Measurements from ENCODE around the gene EPHA1. TPM values are rescaled to one million over a fixed set of nuclear protein-coding genes. Genes with fewer than 3 reads are reported as not detected.

EPHA1 gene
- polyA plus RNA-seq, 1 of the 3 experiments (the other 2 are of a cell fraction) = 0.49 TPM

DNA sequence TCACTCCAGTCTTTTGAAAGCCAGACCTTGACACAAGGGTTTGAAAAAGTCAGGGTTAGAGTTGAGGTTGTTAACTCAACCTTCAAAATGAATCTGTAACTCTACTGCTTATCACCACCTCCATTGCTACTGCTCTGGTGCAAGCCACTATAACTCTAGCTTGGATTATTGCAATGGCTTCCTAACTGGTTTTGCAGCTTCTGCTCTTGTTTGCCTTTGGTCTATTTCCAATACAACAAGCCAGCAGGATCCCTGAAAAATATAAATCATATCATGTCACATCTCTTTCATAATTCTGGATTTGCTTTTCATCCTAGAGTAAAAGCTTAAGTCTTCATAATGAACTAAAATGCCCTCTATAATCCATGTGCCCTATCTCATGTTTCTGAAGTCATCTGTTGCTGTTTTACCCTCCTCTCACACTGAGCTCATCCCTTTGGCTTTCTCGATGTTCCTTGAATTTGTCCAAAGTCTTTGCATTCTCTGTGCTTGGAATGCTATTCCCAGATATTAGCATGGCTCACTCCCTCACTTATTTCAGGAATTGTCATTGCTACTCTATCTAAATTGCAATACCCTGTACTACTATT lies 45.5 kb upstream of the EPHA1 start:
- Histone ChIP-seq H3K79me2 (ENCODE audit: insufficient read depth) (no peaks in the 10 kb centered on the region), H3K9ac (no peak overlapping the region), H2AFZ (ENCODE audit: low read depth) (peak overlapping the region; percentile 53; the same call in 1 of the 2 replicates), H3K9me2 (no peaks in the 10 kb centered on the region), H4K20me1 (ENCODE audit: insufficient read depth) (no peaks in the 10 kb centered on the region), H3K27ac (ENCODE audit: low read depth in 2 of 2, low read length in 1 of 2) (peak overlapping the region in 1 of 2 experiments; percentile 92; a peak in 3 of 4 replicates), H3K4me1 (ENCODE audit: control insufficient read depth in 1 of 2, insufficient read depth in 2 of 2, low read depth in 1 of 2, low read length in 1 of 2) (peaks cover 0 to 48% of the 10 kb centered on the region in 2 experiments; a peak in 3 of 4 replicates), H3K4me2 (peak overlapping the region; percentile 14; the same call in 1 of the 2 replicates), H3K27me3 (ENCODE audit: insufficient read depth) (no peaks in the 10 kb centered on the region), H3K36me3 (replicated peaks in 1 of 2; ENCODE audit: control insufficient read depth in 1 of 2, insufficient read depth in 2 of 2, low read length in 1 of 2) (no peaks in the 10 kb centered on the region), H3K9me3 (no peaks in the 10 kb centered on the region), H3K4me3 (ENCODE audit: low read depth in 2 of 2, low read length in 1 of 2) (no peak overlapping the region), H3F3A (replicated peaks; ENCODE audit: insufficient read depth) (peaks cover 67% of the 10 kb centered on the region)
- no peak for DNase-seq
- ChIA-PET CTCF (interaction anchor here (0.6 to 1.7 kb wide), 4 partner anchors 21 to 1068 kb away, joined by 3 to 4 read pairs (median 4); no protein-coding TSS in a partner anchor), POLR2A (no interaction called here)
- TF ChIP-seq FOXM1 (IDR thresholded peaks at IDR 0.05; ENCODE audit: low read depth) (no peak), RCOR1 (IDR thresholded peaks at IDR 0.05; ENCODE audit: low read length) (no peak), TAF1 (IDR thresholded peaks at IDR 0.05; ENCODE audit: borderline replicate concordance, low read depth, low read length) (no peak), RXRA (IDR thresholded peaks at IDR 0.05; ENCODE audit: borderline replicate concordance, low read depth) (no peak), EZH2phosphoT487 (IDR thresholded peaks at IDR 0.05; ENCODE audit: borderline replicate concordance, low read depth) (no peak), FOSL2 (IDR thresholded peaks at IDR 0.05; ENCODE audit: borderline replicate concordance, low read depth) (peak; percentile 20; the same call in 1 of the 2 replicates), TCF12 (IDR thresholded peaks at IDR 0.05) (peak; percentile 51), NRF1 (IDR thresholded peaks at IDR 0.05; ENCODE audit: low read depth, low read length) (no peak), POLR2AphosphoS5 (IDR thresholded peaks at IDR 0.05; ENCODE audit: low read depth, low read length) (no peak), NFIC (IDR thresholded peaks at IDR 0.05; ENCODE audit: borderline replicate concordance) (peak; percentile 20; the same call in 1 of the 2 replicates)
- TF ChIP-seq, protein P1, sequence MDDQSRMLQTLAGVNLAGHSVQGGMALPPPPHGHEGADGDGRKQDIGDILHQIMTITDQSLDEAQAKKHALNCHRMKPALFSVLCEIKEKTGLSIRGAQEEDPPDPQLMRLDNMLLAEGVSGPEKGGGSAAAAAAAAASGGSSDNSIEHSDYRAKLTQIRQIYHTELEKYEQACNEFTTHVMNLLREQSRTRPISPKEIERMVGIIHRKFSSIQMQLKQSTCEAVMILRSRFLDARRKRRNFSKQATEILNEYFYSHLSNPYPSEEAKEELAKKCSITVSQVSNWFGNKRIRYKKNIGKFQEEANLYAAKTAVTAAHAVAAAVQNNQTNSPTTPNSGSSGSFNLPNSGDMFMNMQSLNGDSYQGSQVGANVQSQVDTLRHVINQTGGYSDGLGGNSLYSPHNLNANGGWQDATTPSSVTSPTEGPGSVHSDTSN (IDR thresholded peaks at IDR 0.05) = no peak; the same call in 1 of the 2 replicates
- TF ChIP-seq, protein P2, sequence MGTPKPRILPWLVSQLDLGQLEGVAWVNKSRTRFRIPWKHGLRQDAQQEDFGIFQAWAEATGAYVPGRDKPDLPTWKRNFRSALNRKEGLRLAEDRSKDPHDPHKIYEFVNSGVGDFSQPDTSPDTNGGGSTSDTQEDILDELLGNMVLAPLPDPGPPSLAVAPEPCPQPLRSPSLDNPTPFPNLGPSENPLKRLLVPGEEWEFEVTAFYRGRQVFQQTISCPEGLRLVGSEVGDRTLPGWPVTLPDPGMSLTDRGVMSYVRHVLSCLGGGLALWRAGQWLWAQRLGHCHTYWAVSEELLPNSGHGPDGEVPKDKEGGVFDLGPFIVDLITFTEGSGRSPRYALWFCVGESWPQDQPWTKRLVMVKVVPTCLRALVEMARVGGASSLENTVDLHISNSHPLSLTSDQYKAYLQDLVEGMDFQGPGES (IDR thresholded peaks at IDR 0.05; ENCODE audit: low read depth, low read length) = no peak
- TF ChIP-seq, protein P3, sequence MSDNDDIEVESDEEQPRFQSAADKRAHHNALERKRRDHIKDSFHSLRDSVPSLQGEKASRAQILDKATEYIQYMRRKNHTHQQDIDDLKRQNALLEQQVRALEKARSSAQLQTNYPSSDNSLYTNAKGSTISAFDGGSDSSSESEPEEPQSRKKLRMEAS (IDR thresholded peaks at IDR 0.05; ENCODE audit: low read depth) = peak; percentile 49; the same call in 1 of the 2 replicates
- TF ChIP-seq, protein P4, sequence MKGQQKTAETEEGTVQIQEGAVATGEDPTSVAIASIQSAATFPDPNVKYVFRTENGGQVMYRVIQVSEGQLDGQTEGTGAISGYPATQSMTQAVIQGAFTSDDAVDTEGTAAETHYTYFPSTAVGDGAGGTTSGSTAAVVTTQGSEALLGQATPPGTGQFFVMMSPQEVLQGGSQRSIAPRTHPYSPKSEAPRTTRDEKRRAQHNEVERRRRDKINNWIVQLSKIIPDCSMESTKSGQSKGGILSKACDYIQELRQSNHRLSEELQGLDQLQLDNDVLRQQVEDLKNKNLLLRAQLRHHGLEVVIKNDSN (IDR thresholded peaks at IDR 0.05; ENCODE audit: borderline replicate concordance, low read depth) = no peak
- WGBS (ENCODE audit: low lambda C conversion rate) = 0% methylated on average over 1 of the region's 1 CpG
